ENCODE data around the gene SEZ6L.

DNA sequence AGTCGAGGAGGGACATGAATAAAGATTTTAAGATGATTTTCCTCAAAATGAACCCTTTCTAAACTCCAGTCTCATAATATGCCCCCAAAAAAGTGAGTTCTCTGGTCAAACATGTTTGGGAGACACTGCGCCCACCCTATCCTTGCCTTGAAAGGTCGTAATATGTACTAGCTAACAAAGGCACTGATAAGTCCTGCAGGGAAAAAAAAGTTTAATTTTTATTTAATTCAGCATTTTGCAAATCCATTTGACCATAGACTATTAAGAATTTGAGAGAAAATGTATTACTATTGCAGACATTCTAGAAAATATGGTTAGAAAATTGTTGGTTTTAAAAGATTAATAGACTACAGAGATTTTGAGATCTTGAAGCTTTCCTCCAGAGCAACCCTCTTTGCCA, 139.2 kb downstream of the SEZ6L start:
- TF ChIP-seq POLR2A (IDR thresholded peaks at IDR 0.05) (no peak), EP300 (IDR thresholded peaks at IDR 0.05; ENCODE audit: low read depth) (no peak), POLR2AphosphoS5 (IDR thresholded peaks at IDR 0.05) (no peak)
- TF ChIP-seq, protein P1, sequence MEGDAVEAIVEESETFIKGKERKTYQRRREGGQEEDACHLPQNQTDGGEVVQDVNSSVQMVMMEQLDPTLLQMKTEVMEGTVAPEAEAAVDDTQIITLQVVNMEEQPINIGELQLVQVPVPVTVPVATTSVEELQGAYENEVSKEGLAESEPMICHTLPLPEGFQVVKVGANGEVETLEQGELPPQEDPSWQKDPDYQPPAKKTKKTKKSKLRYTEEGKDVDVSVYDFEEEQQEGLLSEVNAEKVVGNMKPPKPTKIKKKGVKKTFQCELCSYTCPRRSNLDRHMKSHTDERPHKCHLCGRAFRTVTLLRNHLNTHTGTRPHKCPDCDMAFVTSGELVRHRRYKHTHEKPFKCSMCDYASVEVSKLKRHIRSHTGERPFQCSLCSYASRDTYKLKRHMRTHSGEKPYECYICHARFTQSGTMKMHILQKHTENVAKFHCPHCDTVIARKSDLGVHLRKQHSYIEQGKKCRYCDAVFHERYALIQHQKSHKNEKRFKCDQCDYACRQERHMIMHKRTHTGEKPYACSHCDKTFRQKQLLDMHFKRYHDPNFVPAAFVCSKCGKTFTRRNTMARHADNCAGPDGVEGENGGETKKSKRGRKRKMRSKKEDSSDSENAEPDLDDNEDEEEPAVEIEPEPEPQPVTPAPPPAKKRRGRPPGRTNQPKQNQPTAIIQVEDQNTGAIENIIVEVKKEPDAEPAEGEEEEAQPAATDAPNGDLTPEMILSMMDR (IDR thresholded peaks at IDR 0.05), result no peak

Measured in transverse colon (tissue), 4 donors.